ENCODE data around the gene GLT8D2. TPM values are rescaled to one million over a fixed set of nuclear protein-coding genes. Genes with fewer than 3 reads are reported as not detected.

Gene GLT8D2
- total RNA-seq, 2 experiments from 2014 or later, result not detected

DNA sequence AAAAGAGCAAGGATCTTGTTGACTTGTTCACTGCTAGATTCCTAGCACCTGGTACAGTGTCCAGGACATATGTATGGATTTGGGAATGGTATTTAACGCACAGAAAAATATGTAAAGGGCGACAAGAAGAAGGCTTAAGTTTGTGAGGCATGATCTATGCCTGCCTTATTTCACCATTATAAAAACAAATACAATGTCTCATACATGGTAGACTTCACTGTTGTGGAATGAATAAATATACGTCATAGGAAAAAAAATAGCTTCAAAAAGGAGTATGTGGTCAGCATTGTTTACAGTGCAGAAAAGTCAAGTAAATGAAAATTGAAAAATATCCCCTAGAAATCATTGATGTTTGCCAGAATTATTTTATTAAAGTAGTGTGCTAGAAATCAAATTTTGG is 44.3 kb upstream of the GLT8D2 start:
- DNase-seq (no peak), ATAC-seq (ENCODE audit: poor library complexity) (no peak)
- no peak overlapping the region for H3K27ac ChIP-seq (ENCODE audit: low read depth in 1 of 2, low read length in 2 of 2)
- ChIA-PET POLR2A (no interaction called here), CTCF (no interaction called here)
- H3K4me1 ChIP-seq (ENCODE audit: insufficient read depth, low read length), result no peaks in the 10 kb centered on the region
- H3K27me3 ChIP-seq (ENCODE audit: control insufficient read depth in 1 of 2, insufficient read depth in 2 of 2, low read length in 2 of 2), result no peaks in the 10 kb centered on the region
- no peak overlapping the region for H3K4me3 ChIP-seq (ENCODE audit: low read length)
- H3K36me3 Mint-ChIP-seq (ENCODE audit: low read depth), result peaks cover 86% of the 10 kb centered on the region
- H3K27me3 Mint-ChIP-seq, result no peaks in the 10 kb centered on the region
- H3K9me3 ChIP-seq (ENCODE audit: control insufficient read depth in 1 of 2, insufficient read depth in 1 of 2, low read length in 2 of 2), result no peaks in the 10 kb centered on the region
- TF ChIP-seq, protein P1, sequence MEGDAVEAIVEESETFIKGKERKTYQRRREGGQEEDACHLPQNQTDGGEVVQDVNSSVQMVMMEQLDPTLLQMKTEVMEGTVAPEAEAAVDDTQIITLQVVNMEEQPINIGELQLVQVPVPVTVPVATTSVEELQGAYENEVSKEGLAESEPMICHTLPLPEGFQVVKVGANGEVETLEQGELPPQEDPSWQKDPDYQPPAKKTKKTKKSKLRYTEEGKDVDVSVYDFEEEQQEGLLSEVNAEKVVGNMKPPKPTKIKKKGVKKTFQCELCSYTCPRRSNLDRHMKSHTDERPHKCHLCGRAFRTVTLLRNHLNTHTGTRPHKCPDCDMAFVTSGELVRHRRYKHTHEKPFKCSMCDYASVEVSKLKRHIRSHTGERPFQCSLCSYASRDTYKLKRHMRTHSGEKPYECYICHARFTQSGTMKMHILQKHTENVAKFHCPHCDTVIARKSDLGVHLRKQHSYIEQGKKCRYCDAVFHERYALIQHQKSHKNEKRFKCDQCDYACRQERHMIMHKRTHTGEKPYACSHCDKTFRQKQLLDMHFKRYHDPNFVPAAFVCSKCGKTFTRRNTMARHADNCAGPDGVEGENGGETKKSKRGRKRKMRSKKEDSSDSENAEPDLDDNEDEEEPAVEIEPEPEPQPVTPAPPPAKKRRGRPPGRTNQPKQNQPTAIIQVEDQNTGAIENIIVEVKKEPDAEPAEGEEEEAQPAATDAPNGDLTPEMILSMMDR (IDR thresholded peaks at IDR 0.05), result no peak
- H3K4me3 Mint-ChIP-seq, result no peak overlapping the region
- H3K4me1 Mint-ChIP-seq (ENCODE audit: low read depth), result no peaks in the 10 kb centered on the region
- H3K27ac Mint-ChIP-seq, result no peak overlapping the region
- H3K36me3 ChIP-seq (ENCODE audit: insufficient read depth, low read length), result peaks cover 62% of the 10 kb centered on the region
- H3K9me3 Mint-ChIP-seq, result no peaks in the 10 kb centered on the region
- intact Hi-C loops (cut with DNase I, micrococcal nuclease), result no loop called here

DNA sequence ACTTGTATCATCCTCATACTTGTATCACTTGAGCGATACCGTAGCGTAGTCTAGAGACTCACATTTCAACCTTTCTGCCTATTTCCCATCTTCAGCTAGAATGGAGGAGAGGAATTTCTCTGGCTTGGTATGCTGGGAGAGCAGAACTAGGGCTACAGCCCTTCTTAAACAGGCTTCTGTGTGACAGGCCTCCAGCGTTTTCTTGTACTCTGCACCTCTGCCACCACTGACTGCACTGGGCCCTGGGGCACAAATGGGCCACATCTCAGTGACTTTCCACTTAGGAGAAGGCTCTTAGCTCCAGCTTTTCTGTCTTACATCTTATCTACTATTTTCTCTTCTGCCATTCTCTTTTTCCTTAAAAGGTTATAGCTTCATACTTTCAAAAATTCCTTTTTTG is 41.1 kb upstream of the GLT8D2 start:
- intact Hi-C loops (cut with DNase I, micrococcal nuclease), result no loop called here
- H3K27ac ChIP-seq (ENCODE audit: low read depth in 1 of 2, low read length in 2 of 2), result no peak overlapping the region
- H3K36me3 ChIP-seq (ENCODE audit: insufficient read depth, low read length), result peaks cover 69% of the 10 kb centered on the region
- H3K27me3 ChIP-seq (ENCODE audit: control insufficient read depth in 1 of 2, insufficient read depth in 2 of 2, low read length in 2 of 2), result no peaks in the 10 kb centered on the region
- H3K4me3 ChIP-seq (ENCODE audit: low read length), result no peak overlapping the region
- DNase-seq (no peak), ATAC-seq (ENCODE audit: poor library complexity) (no peak)
- POLR2A ChIA-PET, result no interaction called here
- no peak overlapping the region for H3K4me3 Mint-ChIP-seq
- TF ChIP-seq, protein P1 (IDR thresholded peaks at IDR 0.05), result no peak
- no peak overlapping the region for H3K27ac Mint-ChIP-seq
- H3K36me3 Mint-ChIP-seq (ENCODE audit: low read depth), result peaks cover 82% of the 10 kb centered on the region
- no peaks in the 10 kb centered on the region for H3K4me1 ChIP-seq (ENCODE audit: insufficient read depth, low read length)
- H3K27me3 Mint-ChIP-seq, result no peaks in the 10 kb centered on the region
- no peaks in the 10 kb centered on the region for H3K4me1 Mint-ChIP-seq (ENCODE audit: low read depth)
- CTCF ChIA-PET, result no interaction called here
- no peaks in the 10 kb centered on the region for H3K9me3 ChIP-seq (ENCODE audit: control insufficient read depth in 1 of 2, insufficient read depth in 1 of 2, low read length in 2 of 2)
- H3K9me3 Mint-ChIP-seq, result no peaks in the 10 kb centered on the region

DNA sequence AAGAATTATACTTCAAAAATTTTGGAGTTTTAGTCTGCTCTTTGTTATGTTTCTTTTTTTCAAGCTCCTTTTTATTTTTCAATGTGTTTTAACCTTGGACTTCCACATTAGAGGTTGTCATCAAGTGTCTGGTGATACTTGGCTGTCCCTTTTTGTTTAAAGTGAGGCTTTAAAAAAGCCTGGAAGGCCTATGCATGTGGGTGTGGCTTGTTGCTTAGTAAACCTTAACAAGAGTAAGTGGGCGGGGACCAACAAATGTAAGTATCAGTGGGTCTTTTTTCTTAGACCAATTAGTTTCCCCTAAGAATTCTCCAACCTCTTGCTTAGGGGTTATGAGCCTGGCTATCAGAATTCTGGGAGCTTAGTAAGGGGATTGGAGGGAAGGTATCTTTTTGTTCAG is 40.7 kb upstream of the GLT8D2 start:
- Mint-ChIP-seq H3K4me1 (ENCODE audit: low read depth) (no peaks in the 10 kb centered on the region), H3K27ac (no peak overlapping the region), H3K4me3 (no peak overlapping the region), H3K9me3 (no peaks in the 10 kb centered on the region), H3K27me3 (no peaks in the 10 kb centered on the region), H3K36me3 (ENCODE audit: low read depth) (peaks cover 86% of the 10 kb centered on the region)
- intact Hi-C loops (cut with DNase I, micrococcal nuclease), result no loop called here
- Histone ChIP-seq H3K27ac (ENCODE audit: low read depth in 1 of 2, low read length in 2 of 2) (no peak overlapping the region), H3K4me3 (ENCODE audit: low read length) (no peak overlapping the region), H3K4me1 (ENCODE audit: insufficient read depth, low read length) (no peaks in the 10 kb centered on the region), H3K36me3 (ENCODE audit: insufficient read depth, low read length) (peaks cover 68% of the 10 kb centered on the region), H3K27me3 (ENCODE audit: control insufficient read depth in 1 of 2, insufficient read depth in 2 of 2, low read length in 2 of 2) (no peaks in the 10 kb centered on the region), H3K9me3 (ENCODE audit: control insufficient read depth in 1 of 2, insufficient read depth in 1 of 2, low read length in 2 of 2) (no peaks in the 10 kb centered on the region)
- DNase-seq (no peak), ATAC-seq (ENCODE audit: poor library complexity) (no peak)
- CTCF ChIA-PET, result no interaction called here
- POLR2A ChIA-PET, result no interaction called here
- TF ChIP-seq, protein P1 (IDR thresholded peaks at IDR 0.05), result no peak

Data from CD4-positive, alpha-beta T cell (primary cell).